Measurements from ENCODE around the gene ZCCHC7.

Gene ZCCHC7

DNA sequence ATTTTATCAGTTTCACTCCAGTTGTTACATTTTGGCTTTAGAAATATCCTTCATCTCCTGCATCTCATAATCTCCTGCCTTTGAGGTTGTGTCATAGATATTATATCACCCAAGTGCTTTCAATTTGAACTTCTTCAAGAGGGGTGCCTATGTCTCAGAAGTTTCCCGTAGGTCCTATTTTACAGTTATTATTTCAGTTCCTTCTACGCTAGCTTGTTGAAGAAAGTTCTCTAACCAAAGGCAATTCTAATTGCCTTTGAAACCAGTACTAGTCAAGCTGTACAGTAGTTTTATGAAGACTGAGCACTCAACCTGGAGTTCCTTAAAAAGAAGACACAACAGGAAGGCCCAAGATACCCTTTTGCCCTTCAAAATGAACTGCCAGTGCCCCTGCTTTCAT lies 116.4 kb downstream of the ZCCHC7 start:
- Histone ChIP-seq H3K27me3 (no peaks in the 10 kb centered on the region), H3K36me3 (no peaks in the 10 kb centered on the region), H3K4me3 (ENCODE audit: low read depth in 1 of 2, low read length in 1 of 2) (no peak overlapping the region), H3K27ac (no peak overlapping the region), H3K9me3 (no peaks in the 10 kb centered on the region), H3K4me1 (ENCODE audit: control insufficient read depth in 1 of 2, insufficient read depth in 1 of 2, low read depth in 1 of 2, low read length in 1 of 2) (no peaks in the 10 kb centered on the region)
- TF ChIP-seq CTCF (IDR thresholded peaks at IDR 0.05), result no peak

GRCh38 chr9:37238122-37238521 lies 117.7 kb downstream of the ZCCHC7 start:
- no peaks in the 10 kb centered on the region for H3K9me3 ChIP-seq
- H3K36me3 ChIP-seq, result no peaks in the 10 kb centered on the region
- no peaks in the 10 kb centered on the region for H3K4me1 ChIP-seq (ENCODE audit: control insufficient read depth in 1 of 2, insufficient read depth in 1 of 2, low read depth in 1 of 2, low read length in 1 of 2)
- no peak overlapping the region for H3K4me3 ChIP-seq (ENCODE audit: low read depth in 1 of 2, low read length in 1 of 2)
- H3K27ac ChIP-seq, result no peak overlapping the region
- no peak for TF ChIP-seq CTCF (IDR thresholded peaks at IDR 0.05)
- H3K27me3 ChIP-seq, result no peaks in the 10 kb centered on the region

DNA sequence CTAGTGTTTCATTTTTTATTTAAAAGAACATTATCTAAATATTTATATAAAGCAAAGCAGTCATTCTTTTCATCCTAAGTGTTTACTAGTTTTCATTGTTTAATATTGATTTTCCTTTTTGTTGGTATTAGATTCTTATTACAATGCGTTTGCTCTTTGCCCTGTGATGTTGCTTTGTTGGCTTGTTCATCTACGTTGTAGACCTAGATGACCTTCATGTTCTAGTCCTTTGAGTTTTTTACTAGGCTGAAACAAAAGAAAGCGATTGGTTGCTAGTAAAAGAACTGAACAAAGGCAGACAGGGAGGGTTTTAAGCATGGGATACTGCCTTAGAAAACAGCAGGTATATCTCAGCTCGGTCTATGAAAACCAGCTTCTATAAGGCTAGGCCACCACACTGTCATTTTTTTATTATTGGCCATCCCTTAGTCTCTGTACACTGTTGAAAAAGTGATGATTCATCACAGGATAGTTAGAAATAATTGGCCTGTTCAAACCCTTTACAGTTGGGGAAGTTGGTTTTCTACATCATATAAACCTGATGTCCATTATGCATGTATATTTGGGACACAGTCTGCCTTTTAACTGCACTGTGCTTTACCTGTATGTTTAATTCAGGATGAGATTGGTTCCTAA lies 119.0 kb downstream of the ZCCHC7 start:
- Histone ChIP-seq H3K4me1 (ENCODE audit: control insufficient read depth in 1 of 2, insufficient read depth in 1 of 2, low read depth in 1 of 2, low read length in 1 of 2) (no peaks in the 10 kb centered on the region), H3K36me3 (no peaks in the 10 kb centered on the region), H3K4me3 (ENCODE audit: low read depth in 1 of 2, low read length in 1 of 2) (no peak overlapping the region), H3K27me3 (no peaks in the 10 kb centered on the region), H3K27ac (no peak overlapping the region), H3K9me3 (no peaks in the 10 kb centered on the region)
- no peak for TF ChIP-seq CTCF (IDR thresholded peaks at IDR 0.05)

DNA sequence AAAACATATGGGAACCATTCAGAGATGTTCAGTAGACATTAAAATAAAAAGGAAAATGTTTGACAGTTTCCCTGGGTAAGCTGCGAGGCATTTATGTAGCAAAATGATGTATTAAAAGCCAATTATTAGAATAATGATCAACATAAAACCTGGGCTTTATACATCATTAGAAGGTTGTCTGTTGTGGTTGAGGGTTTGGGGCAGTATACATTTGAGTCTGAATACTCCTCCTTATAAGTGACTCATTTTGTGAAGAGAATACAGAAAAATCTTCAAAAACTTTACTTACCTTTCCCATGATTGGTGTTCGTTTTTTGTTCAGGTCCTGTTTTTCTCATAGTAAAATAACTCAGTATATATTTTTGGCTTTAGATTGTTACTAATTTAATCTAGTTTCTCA lies 119.5 kb downstream of the ZCCHC7 start:
- Histone ChIP-seq H3K36me3 (no peaks in the 10 kb centered on the region), H3K27ac (no peak overlapping the region), H3K4me1 (ENCODE audit: control insufficient read depth in 1 of 2, insufficient read depth in 1 of 2, low read depth in 1 of 2, low read length in 1 of 2) (no peaks in the 10 kb centered on the region), H3K4me3 (ENCODE audit: low read depth in 1 of 2, low read length in 1 of 2) (no peak overlapping the region), H3K9me3 (no peaks in the 10 kb centered on the region), H3K27me3 (no peaks in the 10 kb centered on the region)
- no peak for TF ChIP-seq CTCF (IDR thresholded peaks at IDR 0.05)

- Histone ChIP-seq H3K27ac (no peak overlapping the region), H3K4me1 (ENCODE audit: control insufficient read depth in 1 of 2, insufficient read depth in 1 of 2, low read depth in 1 of 2, low read length in 1 of 2) (no peaks in the 10 kb centered on the region), H3K9me3 (no peaks in the 10 kb centered on the region), H3K36me3 (no peaks in the 10 kb centered on the region), H3K4me3 (ENCODE audit: low read depth in 1 of 2, low read length in 1 of 2) (no peak overlapping the region), H3K27me3 (no peaks in the 10 kb centered on the region)
- no peak for TF ChIP-seq CTCF (IDR thresholded peaks at IDR 0.05)
Measured at GRCh38 chr9:37241340-37241739, 121.0 kb downstream of the ZCCHC7 start.

DNA sequence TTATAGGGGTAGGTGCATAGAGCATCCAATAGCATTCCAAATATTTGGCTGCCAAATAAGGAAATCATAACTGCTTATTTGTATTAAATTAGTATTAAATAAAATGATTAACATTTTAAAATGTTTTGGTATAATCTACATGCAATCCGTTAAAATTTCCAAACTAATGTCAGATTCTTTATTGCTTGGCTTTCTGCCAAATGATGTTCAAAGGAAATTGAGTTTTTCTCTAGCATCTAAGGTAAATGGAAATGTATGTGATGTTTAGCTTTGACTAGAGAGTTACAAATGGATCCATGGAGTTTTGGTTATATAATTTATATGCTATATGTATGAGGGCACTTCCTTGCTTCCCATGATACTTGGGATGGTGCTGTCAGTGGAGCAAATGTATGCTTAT lies 121.7 kb downstream of the ZCCHC7 start:
- Histone ChIP-seq H3K4me3 (ENCODE audit: low read depth in 1 of 2, low read length in 1 of 2) (no peak overlapping the region), H3K4me1 (ENCODE audit: control insufficient read depth in 1 of 2, insufficient read depth in 1 of 2, low read depth in 1 of 2, low read length in 1 of 2) (no peaks in the 10 kb centered on the region), H3K36me3 (no peaks in the 10 kb centered on the region)

More for the DNA sequence above, 121.7 kb downstream of the ZCCHC7 start:
- H3K27ac ChIP-seq, result no peak overlapping the region
- H3K27me3 ChIP-seq, result no peaks in the 10 kb centered on the region
- no peak for TF ChIP-seq CTCF (IDR thresholded peaks at IDR 0.05)
- no peaks in the 10 kb centered on the region for H3K9me3 ChIP-seq

Data from neutrophil (primary cell).